Panc1 (cell line): ENCODE data around the gene WDR86. TPM values are rescaled to one million over a fixed set of nuclear protein-coding genes. Genes with fewer than 3 reads are reported as not detected.

ENCODE experiments used
- ATAC-seq: fragments of 200-7000 bp; cut with Tn5 transposase; 2 replicates; pipeline ENCODE4 v1.9.1; 2020; ENCODE audit warnings: mild to moderate bottlenecking, moderate library complexity
- BruUV-seq: library from RNA; stranded (reverse); fragments of 400-500 nt; replicated peaks from 2 replicates; lab custom pipeline; 2021; lab: Mats Ljungman, UMichigan
- CTCF ChIA-PET: fragments of 300-600 bp; sonication (Branson Sonifier 250); formaldehyde crosslinking; loops from one replicate; lab custom pipeline; 2022; ENCODE audit warnings: antibody characterized with exemption; lab: Charles Lee
- POLR2A ChIA-PET: fragments of 300-600 bp; sonication (Branson Sonifier 250); formaldehyde crosslinking; loops from one replicate; lab custom pipeline; 2022; ENCODE audit warnings: antibody characterized with exemption; lab: Charles Lee
- DNase-seq: peaks from one replicate; pipeline ENCODE4 v3.0.0-alpha.2; 2010; ENCODE audit warnings: low read depth, low spot score
- H3K27ac ChIP-seq: 2 replicates; pipeline ENCODE4 v1.5.1; 2011; ENCODE audit warnings: mild to moderate bottlenecking, low read length, inconsistent platforms
- H3K27me3 ChIP-seq: fragments of 200-500 bp; sonication (Bioruptor generic); 2 replicates; pipeline ENCODE4 v1.6.0; 2014; ENCODE audit warnings: low read length, inconsistent platforms; ENCODE audit not compliant: control insufficient read depth, insufficient read depth
- H3K36me3 ChIP-seq: fragments of 200-500 bp; sonication (Bioruptor generic); 2 replicates; pipeline ENCODE4 v1.5.1; 2014; ENCODE audit warnings: inconsistent platforms, mild to moderate bottlenecking, low read length, moderate library complexity; ENCODE audit not compliant: control insufficient read depth, insufficient read depth
- H3K4me1 ChIP-seq: 2 replicates; pipeline ENCODE4 v1.5.1; 2011; ENCODE audit warnings: inconsistent platforms, mild to moderate bottlenecking, low read length, moderate library complexity; ENCODE audit not compliant: control insufficient read depth, insufficient read depth
- H3K4me3 ChIP-seq, 2 experiments: 2 replicates each; pipeline ENCODE4 v1.5.1; 2011 to 2012; ENCODE audit warnings: low read depth in 2 of 2, low read length in 2 of 2, mild to moderate bottlenecking in 2 of 2, inconsistent platforms in 1 of 2, moderate library complexity in 1 of 2
- H3K9me3 ChIP-seq: fragments of 200-500 bp; sonication (Bioruptor generic); 2 replicates; pipeline ENCODE4 v1.5.1; 2014; ENCODE audit warnings: low read depth, mild to moderate bottlenecking, inconsistent platforms, low read length, moderate library complexity; ENCODE audit not compliant: control insufficient read depth, insufficient read depth
- POLR2AphosphoS5 ChIP-seq: IDR thresholded peaks from 2 replicates; pipeline ENCODE4 v1.6.1; 2012; ENCODE audit warnings: mild to moderate bottlenecking, low read depth, low read length, moderate library complexity
- SIN3A ChIP-seq: IDR thresholded peaks from 2 replicates; pipeline ENCODE4 v1.6.1; 2012; ENCODE audit warnings: low read depth, mild to moderate bottlenecking, low read length, moderate library complexity, borderline replicate concordance; ENCODE audit not compliant: insufficient read depth
- TCF7L2 ChIP-seq: IDR thresholded peaks from 2 replicates; pipeline ENCODE4 v1.6.1; 2011; ENCODE audit warnings: mild to moderate bottlenecking, low read depth, low read length, inconsistent platforms
- in situ Hi-C: cut with HindIII; loops from 2 replicates; pipeline ENCODE4 v1.10.0; 2016; ENCODE audit warnings: low sequenced_read_pairs, low pct_unique_long_range_greater_than_20kb
- intact Hi-C: fragments of 100-400 bp; cut with micrococcal nuclease; formaldehyde crosslinking; loops from one replicate; pipeline ENCODE4 v1.10.0; 2022; ENCODE audit not compliant: unreplicated experiment
- total RNA-seq: library from RNA; stranded (reverse); gene quantifications from one replicate; pipeline ENCODE4 v1.2.1, GENCODE V29; 2021; ENCODE audit not compliant: unreplicated experiment
- TF ChIP-seq, protein P1 (sequence below), 2 experiments: IDR thresholded peaks; 2 replicates each; pipeline ENCODE4 v1.6.1; 2011 to 2012; ENCODE audit warnings: low read depth in 2 of 2, control low read depth in 1 of 2, low read length in 1 of 2, mild to moderate bottlenecking in 1 of 2, moderate library complexity in 1 of 2; ENCODE audit not compliant: insufficient read depth in 1 of 2
- TF ChIP-seq, protein P2 (sequence below): fragments of 450-650 bp; IDR thresholded peaks from 2 replicates; pipeline ENCODE4 v1.5.1; 2017; ENCODE audit warnings: mild to moderate bottlenecking

WDR86 gene
- total RNA-seq, 1 experiment from 2014 or later, result 0.72 TPM

DNA sequence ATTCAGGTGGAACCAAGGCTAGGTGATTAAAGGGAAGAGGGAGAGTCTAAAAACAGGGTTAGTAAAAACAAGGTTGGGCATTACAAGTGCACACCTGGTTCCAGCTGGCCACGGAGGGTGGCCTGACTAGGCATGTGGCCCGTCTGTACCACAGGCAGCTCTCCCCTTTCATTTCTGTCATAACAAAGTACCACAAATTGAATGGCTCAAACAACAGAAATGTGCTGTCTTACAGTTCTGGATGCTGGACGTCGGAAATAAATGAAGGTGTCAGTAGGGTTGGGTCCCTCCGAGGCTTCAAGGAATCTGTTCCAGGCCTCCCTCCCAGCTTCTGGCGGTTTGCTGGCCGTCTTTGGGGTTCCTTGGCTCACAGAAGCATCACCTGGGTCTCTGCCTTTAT lies 13.4 kb upstream of the WDR86 start:
- H3K27me3 ChIP-seq, result no peaks in the 10 kb centered on the region
- in situ Hi-C loops, result no loop called here
- ATAC-seq (no peak), DNase-seq (no peak)
- CTCF ChIA-PET, result no interaction called here
- POLR2A ChIA-PET, result no interaction called here
- BruUV-seq, result no TSS peak
- no peaks in the 10 kb centered on the region for H3K36me3 ChIP-seq
- TF ChIP-seq POLR2AphosphoS5 (no peak), SIN3A (no peak)
- peaks cover 21% of the 10 kb centered on the region for H3K4me1 ChIP-seq
- no peak overlapping the region for H3K4me3 ChIP-seq
- H3K27ac ChIP-seq, result no peak overlapping the region
- intact Hi-C loops, result no loop called here
- peaks cover 9% of the 10 kb centered on the region; the same call in 1 of the 2 replicates for H3K9me3 ChIP-seq

DNA sequence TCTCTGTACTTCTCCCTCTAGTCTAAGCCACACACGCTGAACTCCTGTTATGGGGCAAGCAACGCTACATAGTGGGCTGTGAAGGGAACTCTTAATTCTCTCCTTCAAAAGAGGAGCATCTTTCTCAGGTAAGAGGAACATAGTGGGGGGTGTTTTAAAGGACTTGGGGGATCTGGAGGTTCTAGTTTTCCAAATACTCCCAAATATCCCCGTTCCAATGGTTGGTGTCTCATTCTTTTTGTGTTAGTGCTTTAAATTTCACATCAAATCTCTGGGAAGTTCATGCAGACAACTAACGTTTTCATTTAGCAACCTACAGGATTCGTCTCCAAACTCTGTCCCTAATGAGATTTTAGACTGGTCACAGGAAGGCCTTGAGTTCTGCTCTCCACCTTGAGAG lies 12.4 kb upstream of the WDR86 start:
- Histone ChIP-seq H3K27ac (no peak overlapping the region), H3K9me3 (peaks cover 9% of the 10 kb centered on the region; the same call in 1 of the 2 replicates), H3K36me3 (no peaks in the 10 kb centered on the region), H3K4me3 (no peak overlapping the region), H3K27me3 (no peaks in the 10 kb centered on the region), H3K4me1 (peaks cover 13% of the 10 kb centered on the region)
- TF ChIP-seq POLR2AphosphoS5, result no peak
- TF ChIP-seq, protein P1, sequence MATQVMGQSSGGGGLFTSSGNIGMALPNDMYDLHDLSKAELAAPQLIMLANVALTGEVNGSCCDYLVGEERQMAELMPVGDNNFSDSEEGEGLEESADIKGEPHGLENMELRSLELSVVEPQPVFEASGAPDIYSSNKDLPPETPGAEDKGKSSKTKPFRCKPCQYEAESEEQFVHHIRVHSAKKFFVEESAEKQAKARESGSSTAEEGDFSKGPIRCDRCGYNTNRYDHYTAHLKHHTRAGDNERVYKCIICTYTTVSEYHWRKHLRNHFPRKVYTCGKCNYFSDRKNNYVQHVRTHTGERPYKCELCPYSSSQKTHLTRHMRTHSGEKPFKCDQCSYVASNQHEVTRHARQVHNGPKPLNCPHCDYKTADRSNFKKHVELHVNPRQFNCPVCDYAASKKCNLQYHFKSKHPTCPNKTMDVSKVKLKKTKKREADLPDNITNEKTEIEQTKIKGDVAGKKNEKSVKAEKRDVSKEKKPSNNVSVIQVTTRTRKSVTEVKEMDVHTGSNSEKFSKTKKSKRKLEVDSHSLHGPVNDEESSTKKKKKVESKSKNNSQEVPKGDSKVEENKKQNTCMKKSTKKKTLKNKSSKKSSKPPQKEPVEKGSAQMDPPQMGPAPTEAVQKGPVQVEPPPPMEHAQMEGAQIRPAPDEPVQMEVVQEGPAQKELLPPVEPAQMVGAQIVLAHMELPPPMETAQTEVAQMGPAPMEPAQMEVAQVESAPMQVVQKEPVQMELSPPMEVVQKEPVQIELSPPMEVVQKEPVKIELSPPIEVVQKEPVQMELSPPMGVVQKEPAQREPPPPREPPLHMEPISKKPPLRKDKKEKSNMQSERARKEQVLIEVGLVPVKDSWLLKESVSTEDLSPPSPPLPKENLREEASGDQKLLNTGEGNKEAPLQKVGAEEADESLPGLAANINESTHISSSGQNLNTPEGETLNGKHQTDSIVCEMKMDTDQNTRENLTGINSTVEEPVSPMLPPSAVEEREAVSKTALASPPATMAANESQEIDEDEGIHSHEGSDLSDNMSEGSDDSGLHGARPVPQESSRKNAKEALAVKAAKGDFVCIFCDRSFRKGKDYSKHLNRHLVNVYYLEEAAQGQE (IDR thresholded peaks at IDR 0.05; ENCODE audit: insufficient read depth in 1 of 2, low read depth in 2 of 2, low read length in 1 of 2), result no peak
- DNase-seq, result no peak
- in situ Hi-C loops (no loop called here), intact Hi-C loops (no loop called here)
- no TSS peak for BruUV-seq
- ATAC-seq, result no peak
- ChIA-PET CTCF (no interaction called here), POLR2A (no interaction called here)

DNA sequence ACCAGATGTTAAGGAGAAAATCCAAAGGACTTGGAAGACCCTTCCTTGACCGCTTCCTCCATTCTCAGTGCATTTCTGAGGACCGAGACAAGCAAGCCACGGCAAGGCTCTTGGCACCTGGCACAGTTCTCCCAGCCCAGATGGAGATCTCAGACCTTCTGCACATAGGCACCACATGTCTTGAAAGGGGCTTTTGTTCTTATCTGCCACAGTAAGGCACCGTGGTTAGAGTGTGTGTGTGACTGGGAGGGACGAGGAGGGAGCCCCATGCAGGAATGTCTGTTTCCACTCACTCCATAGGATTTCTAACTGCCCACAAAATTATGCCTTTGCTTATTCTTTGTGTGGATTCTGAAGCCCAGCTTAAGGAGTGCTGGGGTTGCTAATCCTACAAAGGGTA lies 10.3 kb upstream of the WDR86 start:
- POLR2A ChIA-PET, result no interaction called here
- CTCF ChIA-PET, result no interaction called here
- intact Hi-C loops, result no loop called here

More for the DNA sequence above, 10.3 kb upstream of the WDR86 start:
- Histone ChIP-seq H3K4me1 (no peaks in the 10 kb centered on the region), H3K9me3 (peaks cover 9% of the 10 kb centered on the region; the same call in 1 of the 2 replicates), H3K27me3 (no peaks in the 10 kb centered on the region), H3K27ac (no peak overlapping the region), H3K36me3 (no peaks in the 10 kb centered on the region), H3K4me3 (no peak overlapping the region)
- no peak for TF ChIP-seq POLR2AphosphoS5
- TF ChIP-seq SIN3A, result no peak
- TF ChIP-seq, protein P1 (IDR thresholded peaks at IDR 0.05; ENCODE audit: insufficient read depth in 1 of 2, low read depth in 2 of 2, low read length in 1 of 2), result no peak
- no peak for TF ChIP-seq TCF7L2
- TF ChIP-seq, protein P2, sequence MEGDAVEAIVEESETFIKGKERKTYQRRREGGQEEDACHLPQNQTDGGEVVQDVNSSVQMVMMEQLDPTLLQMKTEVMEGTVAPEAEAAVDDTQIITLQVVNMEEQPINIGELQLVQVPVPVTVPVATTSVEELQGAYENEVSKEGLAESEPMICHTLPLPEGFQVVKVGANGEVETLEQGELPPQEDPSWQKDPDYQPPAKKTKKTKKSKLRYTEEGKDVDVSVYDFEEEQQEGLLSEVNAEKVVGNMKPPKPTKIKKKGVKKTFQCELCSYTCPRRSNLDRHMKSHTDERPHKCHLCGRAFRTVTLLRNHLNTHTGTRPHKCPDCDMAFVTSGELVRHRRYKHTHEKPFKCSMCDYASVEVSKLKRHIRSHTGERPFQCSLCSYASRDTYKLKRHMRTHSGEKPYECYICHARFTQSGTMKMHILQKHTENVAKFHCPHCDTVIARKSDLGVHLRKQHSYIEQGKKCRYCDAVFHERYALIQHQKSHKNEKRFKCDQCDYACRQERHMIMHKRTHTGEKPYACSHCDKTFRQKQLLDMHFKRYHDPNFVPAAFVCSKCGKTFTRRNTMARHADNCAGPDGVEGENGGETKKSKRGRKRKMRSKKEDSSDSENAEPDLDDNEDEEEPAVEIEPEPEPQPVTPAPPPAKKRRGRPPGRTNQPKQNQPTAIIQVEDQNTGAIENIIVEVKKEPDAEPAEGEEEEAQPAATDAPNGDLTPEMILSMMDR, result no peak
- BruUV-seq, result no TSS peak
- in situ Hi-C loops, result no loop called here
- no peak for DNase-seq
- ATAC-seq, result no peak
